Astrocyte of the spinal cord (primary cell): ENCODE data around the gene SNRNP25.
"Not testable (repeated sequence)": the region's sequence is repeated elsewhere in the genome, so short reads cannot be mapped to it uniquely, and the experiment has no call there.

ENCODE experiments used
- DNase-seq: peaks from one replicate; pipeline ENCODE4 v3.0.0; 2011; ENCODE audit warnings: low read depth, low spot score
- H3K4me3 ChIP-seq: 2 replicates; pipeline ENCODE4 v1.5.1; 2011; ENCODE audit warnings: low read depth, mild to moderate bottlenecking, low read length, moderate library complexity
- in situ Hi-C: cut with HindIII; loops from 2 replicates; pipeline ENCODE4 v1.10.0; 2017; ENCODE audit warnings: low sequenced_read_pairs
- TF ChIP-seq, protein P1 (sequence below): IDR thresholded peaks from 2 replicates; pipeline ENCODE4 v1.5.1; 2012; ENCODE audit warnings: low read depth, mild to moderate bottlenecking, low read length, inconsistent platforms

The SNRNP25 gene

DNA sequence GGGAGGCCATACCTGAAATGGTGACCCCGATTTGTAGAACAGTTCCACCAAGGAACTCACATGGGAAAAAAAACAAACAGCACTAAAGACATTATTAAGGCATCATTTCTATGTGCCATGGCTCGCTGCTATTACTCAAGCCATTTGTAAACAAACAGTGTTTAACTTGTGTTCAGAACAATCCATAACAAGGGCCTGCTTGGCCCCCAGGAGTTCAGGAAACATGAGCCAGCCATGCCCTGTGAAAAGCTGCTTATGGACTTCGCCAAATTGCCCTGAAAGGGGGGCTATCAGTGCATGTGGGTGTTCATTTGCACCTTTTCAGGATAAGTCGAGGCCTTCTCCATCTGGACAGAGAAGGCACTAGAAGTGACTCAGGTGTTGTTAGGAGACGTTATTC lies 8.2 kb upstream of the SNRNP25 start:
- in situ Hi-C loops, result no loop called here
- no peak for DNase-seq
- no peak overlapping the region for H3K4me3 ChIP-seq
- TF ChIP-seq, protein P1, sequence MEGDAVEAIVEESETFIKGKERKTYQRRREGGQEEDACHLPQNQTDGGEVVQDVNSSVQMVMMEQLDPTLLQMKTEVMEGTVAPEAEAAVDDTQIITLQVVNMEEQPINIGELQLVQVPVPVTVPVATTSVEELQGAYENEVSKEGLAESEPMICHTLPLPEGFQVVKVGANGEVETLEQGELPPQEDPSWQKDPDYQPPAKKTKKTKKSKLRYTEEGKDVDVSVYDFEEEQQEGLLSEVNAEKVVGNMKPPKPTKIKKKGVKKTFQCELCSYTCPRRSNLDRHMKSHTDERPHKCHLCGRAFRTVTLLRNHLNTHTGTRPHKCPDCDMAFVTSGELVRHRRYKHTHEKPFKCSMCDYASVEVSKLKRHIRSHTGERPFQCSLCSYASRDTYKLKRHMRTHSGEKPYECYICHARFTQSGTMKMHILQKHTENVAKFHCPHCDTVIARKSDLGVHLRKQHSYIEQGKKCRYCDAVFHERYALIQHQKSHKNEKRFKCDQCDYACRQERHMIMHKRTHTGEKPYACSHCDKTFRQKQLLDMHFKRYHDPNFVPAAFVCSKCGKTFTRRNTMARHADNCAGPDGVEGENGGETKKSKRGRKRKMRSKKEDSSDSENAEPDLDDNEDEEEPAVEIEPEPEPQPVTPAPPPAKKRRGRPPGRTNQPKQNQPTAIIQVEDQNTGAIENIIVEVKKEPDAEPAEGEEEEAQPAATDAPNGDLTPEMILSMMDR, result no peak

GRCh38 chr16:46510-46909 lies 7.1 kb upstream of the SNRNP25 start:
- H3K4me3 ChIP-seq, DNase-seq, in situ Hi-C loops: not testable (repeated sequence)

GRCh38 chr16:47234-47633 lies 6.4 kb upstream of the SNRNP25 start:
- no peak overlapping the region for H3K4me3 ChIP-seq
- TF ChIP-seq, protein P1, result no peak
- in situ Hi-C loops, result no loop called here
- DNase-seq, result no peak

- TF ChIP-seq, protein P1, result no peak
- H3K4me3 ChIP-seq, result no peak overlapping the region
- in situ Hi-C loops, result no loop called here
- no peak for DNase-seq
Observed at GRCh38 chr16:50769-51591, 2.6 kb upstream of the SNRNP25 start.

DNA sequence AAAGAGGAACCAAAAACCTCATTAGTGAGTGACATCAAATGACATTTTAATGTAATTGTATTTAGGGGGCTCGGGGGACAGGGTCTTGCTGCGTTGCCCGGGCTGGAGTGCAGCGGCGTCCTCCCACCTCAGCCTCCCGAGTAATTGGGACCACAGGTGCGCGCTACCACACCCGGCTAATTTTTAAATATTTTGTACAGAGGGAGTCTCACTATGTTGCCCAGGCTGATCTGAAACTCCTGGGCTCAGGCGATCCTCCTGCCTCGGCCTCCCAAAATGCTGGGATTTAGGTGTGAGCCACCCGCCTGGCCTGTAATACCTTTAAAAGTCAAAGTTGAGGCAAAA lies 581 bp downstream of the SNRNP25 start:
- DNase-seq, result no peak
- peak overlapping the region; percentile 75 for H3K4me3 ChIP-seq
- TF ChIP-seq, protein P1, result no peak
- in situ Hi-C loops, result no loop called here

DNA sequence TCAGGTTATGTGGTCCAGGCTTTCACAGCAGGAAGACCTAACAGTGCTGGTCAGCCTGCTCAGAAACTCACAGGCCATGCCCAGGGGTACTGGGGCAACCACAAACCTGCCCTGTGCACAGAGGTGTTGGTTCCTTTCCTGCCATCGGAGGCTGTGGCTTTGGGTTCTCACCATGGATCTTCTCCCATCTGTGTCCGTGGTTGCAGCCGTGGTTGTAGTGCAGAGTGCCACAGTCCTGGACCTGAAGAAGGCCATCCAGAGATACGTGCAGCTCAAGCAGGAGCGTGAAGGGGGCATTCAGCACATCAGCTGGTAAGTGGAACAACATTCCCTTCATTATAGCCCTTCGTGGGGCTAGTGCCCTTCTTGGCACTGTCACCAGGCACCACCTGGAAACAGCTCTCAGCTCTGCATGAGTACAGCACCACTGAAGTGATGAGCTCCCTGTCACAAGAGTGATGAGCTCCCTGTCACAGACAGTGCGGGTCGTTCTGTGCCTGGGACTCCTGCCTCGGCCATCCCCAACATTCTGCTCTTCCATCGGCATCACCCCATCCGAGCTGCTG lies 2.0 kb downstream of the SNRNP25 start:
- TF ChIP-seq, protein P1, result no peak
- no peak overlapping the region for H3K4me3 ChIP-seq
- in situ Hi-C loops, result no loop called here
- no peak for DNase-seq

- in situ Hi-C loops, result no loop called here
- no peak overlapping the region for H3K4me3 ChIP-seq
- TF ChIP-seq, protein P1, result no peak
- no peak for DNase-seq
Observed at GRCh38 chr16:56231-56927, 2.8 kb downstream of the SNRNP25 start.
